ENCODE measurements around the gene SAG.

GRCh38 chr2:233300401-233300800, 7.2 kb upstream of the SAG start:
- TF ChIP-seq, protein P1, sequence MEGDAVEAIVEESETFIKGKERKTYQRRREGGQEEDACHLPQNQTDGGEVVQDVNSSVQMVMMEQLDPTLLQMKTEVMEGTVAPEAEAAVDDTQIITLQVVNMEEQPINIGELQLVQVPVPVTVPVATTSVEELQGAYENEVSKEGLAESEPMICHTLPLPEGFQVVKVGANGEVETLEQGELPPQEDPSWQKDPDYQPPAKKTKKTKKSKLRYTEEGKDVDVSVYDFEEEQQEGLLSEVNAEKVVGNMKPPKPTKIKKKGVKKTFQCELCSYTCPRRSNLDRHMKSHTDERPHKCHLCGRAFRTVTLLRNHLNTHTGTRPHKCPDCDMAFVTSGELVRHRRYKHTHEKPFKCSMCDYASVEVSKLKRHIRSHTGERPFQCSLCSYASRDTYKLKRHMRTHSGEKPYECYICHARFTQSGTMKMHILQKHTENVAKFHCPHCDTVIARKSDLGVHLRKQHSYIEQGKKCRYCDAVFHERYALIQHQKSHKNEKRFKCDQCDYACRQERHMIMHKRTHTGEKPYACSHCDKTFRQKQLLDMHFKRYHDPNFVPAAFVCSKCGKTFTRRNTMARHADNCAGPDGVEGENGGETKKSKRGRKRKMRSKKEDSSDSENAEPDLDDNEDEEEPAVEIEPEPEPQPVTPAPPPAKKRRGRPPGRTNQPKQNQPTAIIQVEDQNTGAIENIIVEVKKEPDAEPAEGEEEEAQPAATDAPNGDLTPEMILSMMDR (IDR thresholded peaks at IDR 0.05): no peak
- TF ChIP-seq POLR2A (IDR thresholded peaks at IDR 0.05): no peak

All from gastroesophageal sphincter (tissue), 3 donors.